GM12873 (cell line): ENCODE data around the gene KCNV2.

Experiments used
- CTCF ChIP-seq: IDR thresholded peaks from 2 replicates; pipeline ENCODE4 v1.5.1; 2012; ENCODE audit warnings: low read depth, mild to moderate bottlenecking, moderate library complexity, low read length, control low read depth; ENCODE audit not compliant: insufficient read depth; ENCODE audit errors: missing control alignments

The KCNV2 gene

DNA sequence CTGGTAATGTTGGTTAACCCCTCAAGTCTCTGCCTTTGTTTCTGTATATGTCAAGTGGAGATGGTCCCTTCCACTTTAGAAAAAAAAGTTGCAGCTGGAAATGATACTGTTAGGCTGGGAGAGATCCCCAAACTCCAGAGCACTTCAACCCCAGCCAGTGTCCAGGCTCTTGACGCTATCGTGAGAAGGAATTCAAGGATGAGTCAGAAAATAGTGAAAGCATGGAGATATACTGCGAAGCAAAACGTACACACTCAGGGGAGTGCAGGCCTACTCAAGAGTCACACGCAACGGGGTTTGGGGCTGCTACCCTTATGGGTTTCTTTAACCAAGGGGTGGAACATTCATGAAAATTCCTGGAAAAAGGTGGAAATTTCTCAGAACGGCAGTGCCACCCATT, 24.9 kb downstream of the KCNV2 start:
- TF ChIP-seq CTCF = no peak

DNA sequence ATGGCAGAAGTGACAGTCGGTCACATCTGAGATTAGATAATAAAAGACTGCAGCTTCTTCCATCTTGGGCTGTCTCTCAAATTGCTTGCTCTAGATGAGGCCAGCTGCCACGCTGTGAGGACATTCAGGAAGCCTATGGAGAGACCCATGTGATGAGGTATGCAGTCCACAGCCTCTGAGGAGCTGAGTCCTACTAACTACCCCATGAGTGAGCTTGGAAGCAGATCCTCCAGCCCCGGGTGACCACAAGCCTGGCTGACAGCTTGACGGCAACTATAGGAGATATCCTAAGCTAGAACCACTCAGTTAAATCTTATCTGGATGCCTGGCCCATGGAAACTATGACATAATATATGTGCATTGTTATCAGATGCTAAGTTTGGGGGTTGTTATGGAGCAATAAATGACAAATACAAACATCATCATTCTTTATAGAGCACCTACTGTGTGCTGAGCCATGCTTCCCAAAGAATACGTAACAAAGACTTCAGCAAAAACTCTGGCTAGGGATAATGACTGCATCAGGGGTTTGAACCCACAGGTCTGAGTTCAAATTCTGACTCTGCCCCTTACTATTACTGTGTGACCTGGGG, 26.7 kb downstream of the KCNV2 start:
- no peak for TF ChIP-seq CTCF

DNA sequence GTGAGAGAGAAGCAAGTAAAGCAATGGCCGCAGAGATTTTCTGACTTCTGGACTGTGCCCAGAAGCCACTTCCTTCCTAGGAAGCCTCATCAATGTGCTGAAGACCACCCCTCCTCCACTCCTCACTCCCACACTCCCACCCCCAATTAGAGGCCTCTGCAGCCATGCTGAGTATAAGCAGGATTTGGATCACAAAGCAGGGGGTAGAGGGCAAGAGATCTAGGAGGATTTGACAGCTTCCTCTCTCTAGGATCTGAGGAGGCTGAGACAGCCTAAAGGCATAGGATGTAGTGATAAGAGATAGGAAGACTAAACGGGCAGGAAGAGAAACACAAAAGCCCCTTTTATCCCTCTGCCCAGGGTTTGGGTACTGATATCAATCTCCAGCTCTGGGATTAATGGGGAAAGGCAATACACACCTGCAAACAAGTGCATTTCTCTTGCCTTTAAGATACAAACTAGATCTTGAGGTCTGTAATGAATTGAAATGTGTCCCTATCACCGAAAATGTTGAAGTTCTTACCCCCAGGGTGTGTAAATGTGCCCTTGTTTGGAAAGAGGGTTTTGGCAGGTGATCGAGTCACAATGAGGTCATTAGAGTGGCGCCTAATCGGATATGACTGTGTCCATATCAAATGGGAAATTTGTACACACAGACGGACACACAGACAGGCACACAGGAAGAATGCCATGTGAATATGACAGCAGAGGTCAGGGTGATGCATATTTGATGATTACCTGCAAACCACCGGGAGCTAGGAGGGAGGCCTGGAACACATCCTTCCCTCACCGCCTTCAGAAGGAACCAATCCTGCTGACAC, 28.5 kb downstream of the KCNV2 start:
- no peak for TF ChIP-seq CTCF

GRCh38 chr9:2749485-2749884, 32.2 kb downstream of the KCNV2 start:
- TF ChIP-seq CTCF = no peak

DNA sequence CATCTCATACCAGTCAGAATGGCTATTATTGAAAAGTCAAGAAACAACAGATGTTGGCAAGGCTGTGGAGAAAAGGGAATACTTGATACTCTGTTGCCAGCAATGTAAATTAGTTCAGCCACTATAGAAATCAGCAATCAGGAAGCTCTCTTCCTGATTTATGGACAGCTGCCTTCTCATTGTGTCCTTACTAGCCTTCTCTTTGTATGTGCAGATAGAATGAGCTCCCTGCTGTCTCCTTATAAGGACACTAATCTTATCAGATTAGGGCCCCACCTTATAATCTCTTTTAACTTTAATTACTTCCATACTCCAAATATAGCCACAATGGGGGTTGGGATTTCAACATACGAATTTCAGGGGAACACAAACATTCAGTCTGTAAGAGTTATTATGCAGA, 38.0 kb downstream of the KCNV2 start:
- TF ChIP-seq CTCF = no peak

DNA sequence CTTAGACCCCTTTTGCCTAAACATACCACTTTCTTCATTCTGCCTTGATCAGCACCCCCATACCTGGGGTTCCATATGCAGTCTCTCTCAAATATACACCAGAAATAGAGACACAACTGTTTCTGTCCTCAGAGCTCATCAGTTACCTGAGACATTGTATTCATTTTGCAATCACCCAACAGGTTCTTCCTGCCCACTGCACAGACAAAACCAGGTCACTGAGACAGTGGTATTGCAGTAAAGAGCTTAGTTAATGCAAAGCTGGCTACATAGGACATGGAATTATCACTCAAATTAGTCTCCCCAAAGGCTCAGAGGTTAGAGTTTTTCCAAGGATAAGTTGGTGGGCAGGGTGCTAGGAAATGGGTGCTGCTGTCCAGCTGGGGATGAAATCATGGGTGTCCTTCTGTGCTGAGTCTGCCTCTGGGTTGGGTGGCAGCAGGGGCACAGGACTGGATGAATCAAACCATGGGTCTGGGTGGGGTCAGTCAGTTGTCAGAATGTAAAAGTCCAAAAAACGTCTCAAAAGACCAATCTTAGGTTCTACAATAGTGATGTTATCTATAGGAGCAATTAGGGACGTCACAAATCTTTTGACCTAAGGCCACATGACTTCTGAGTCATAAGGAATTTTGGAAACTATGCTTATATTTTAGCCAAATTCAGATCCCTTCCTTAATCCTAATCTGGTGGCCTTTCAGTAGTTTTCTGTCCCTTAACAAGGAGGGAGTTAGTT, 41.0 kb downstream of the KCNV2 start:
- TF ChIP-seq CTCF = no peak

DNA sequence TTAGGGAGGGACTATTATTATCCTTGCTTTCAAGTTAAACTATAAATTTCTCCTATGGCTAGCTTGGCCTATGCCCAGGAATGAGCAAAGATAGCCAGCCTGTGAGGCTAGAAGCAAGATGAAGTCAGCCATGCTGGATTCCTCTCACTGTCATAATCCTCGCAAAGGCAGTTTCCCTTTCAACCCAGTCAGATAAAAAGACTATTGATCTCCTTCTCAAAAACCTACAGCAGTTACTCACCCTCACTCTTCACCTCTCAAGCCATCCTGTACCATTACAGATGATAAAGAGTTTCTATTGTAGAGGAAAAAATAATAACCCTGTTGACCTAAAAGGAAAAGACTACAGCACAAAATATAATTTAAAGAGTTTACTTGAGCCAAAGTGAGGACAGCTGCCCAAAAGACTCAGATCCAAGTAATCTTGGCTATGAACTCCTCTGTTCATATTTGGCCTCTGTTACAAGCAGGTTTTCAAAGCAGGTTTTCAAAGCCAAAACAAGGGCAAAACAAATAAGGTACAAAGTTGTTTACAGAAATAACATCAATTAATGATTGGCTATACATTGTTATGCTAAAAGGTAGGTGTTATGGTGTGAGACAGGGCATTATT, 41.7 kb downstream of the KCNV2 start:
- no peak for TF ChIP-seq CTCF
